ENCODE results near the gene SLF1. TPM values are rescaled to one million over a fixed set of nuclear protein-coding genes. Genes with fewer than 3 reads are reported as not detected.

The SLF1 gene
- total and polyA plus RNA-seq, 2 experiments from 2014 or later, result 36.3 to 43.8 TPM

- H3K79me2 ChIP-seq (replicated peaks; ENCODE audit: insufficient read depth), result peaks cover 80% of the 10 kb centered on the region
- peaks cover 10% of the 10 kb centered on the region for H3K4me1 Mint-ChIP-seq
Observed at GRCh38 chr5:94623877-94624276, 5.4 kb downstream of the SLF1 start.

More at GRCh38 chr5:94623877-94624276, 5.4 kb downstream of the SLF1 start:
- no peak overlapping the region for H3K4me2 ChIP-seq
- no peaks in the 10 kb centered on the region for H3K27me3 Mint-ChIP-seq (ENCODE audit: insufficient read depth, low read depth, poor library complexity)
- no peaks in the 10 kb centered on the region for H3K27me3 ChIP-seq (ENCODE audit: insufficient read depth)
- H3K27ac ChIP-seq (ENCODE audit: low read depth), result no peak overlapping the region
- no peaks in the 10 kb centered on the region; the same call in 2 of the 3 replicates for H3K36me3 Mint-ChIP-seq (ENCODE audit: low read depth)
- H3K9me2 ChIP-seq (ENCODE audit: insufficient read depth), result no peaks in the 10 kb centered on the region
- no peak overlapping the region for H3K4me3 ChIP-seq
- no peak for ATAC-seq
- DNase-seq (ENCODE audit: low spot score), result no peak
- H4K20me1 ChIP-seq (replicated peaks; ENCODE audit: insufficient read depth), result peaks cover 23% of the 10 kb centered on the region
- H3F3A ChIP-seq (replicated peaks; ENCODE audit: low read depth), result no peaks in the 10 kb centered on the region
- H2AFZ ChIP-seq, result no peak overlapping the region
- no peaks in the 10 kb centered on the region for H3K36me3 ChIP-seq (ENCODE audit: insufficient read depth)
- H3K9me3 Mint-ChIP-seq, result no peaks in the 10 kb centered on the region
- H3K4me1 ChIP-seq (ENCODE audit: insufficient read depth), result 0 out of 2 replicates have a peak, but pooled peaks cover 2% of the 10 kb centered on the region
- no peak for TF ChIP-seq POLR2AphosphoS5 (IDR thresholded peaks at IDR 0.05; ENCODE audit: low read depth)
- no peak for TF ChIP-seq CREB1 (CRISPR knock-in tag; IDR thresholded peaks at IDR 0.05; ENCODE audit: low read depth)
- no peak for TF ChIP-seq STAT1 (IDR thresholded peaks at IDR 0.05; ENCODE audit: unreplicated experiment)
- TF ChIP-seq ETS1 (IDR thresholded peaks at IDR 0.05), result no peak
- TF ChIP-seq REST (IDR thresholded peaks at IDR 0.05; ENCODE audit: unreplicated experiment), result no peak
- no peak for TF ChIP-seq ZNF114 (CRISPR knock-in tag; IDR thresholded peaks at IDR 0.05)
- TF ChIP-seq NANOG (IDR thresholded peaks at IDR 0.05; ENCODE audit: borderline replicate concordance), result no peak
- no peak for TF ChIP-seq EZH2 (IDR thresholded peaks at IDR 0.05; ENCODE audit: low read depth, unreplicated experiment)
- no peak for TF ChIP-seq ZNF462 (CRISPR knock-in tag; IDR thresholded peaks at IDR 0.05)
- TF ChIP-seq JUNB (IDR thresholded peaks at IDR 0.05; ENCODE audit: unreplicated experiment), result no peak
- TF ChIP-seq ZNF331 (CRISPR knock-in tag; IDR thresholded peaks at IDR 0.05; ENCODE audit: low read depth), result no peak
- H3K4me3 Mint-ChIP-seq, result no peak overlapping the region
- no peak overlapping the region for H3K27ac Mint-ChIP-seq

All from GM23338 (cell line).